IMR-90 (cell line): Measurements from ENCODE around the gene SPATA25.
A peak's percentile ranks its signal among the peaks of the same experiment; 100 is the strongest.

Source experiments
- CHD1 ChIP-seq: IDR thresholded peaks from 2 replicates; pipeline ENCODE4 v1.6.1; 2012; ENCODE audit warnings: low read depth, low read length, improper control_type of control experiment
- MAZ ChIP-seq: IDR thresholded peaks from 2 replicates; pipeline ENCODE4 v1.6.1; 2012; ENCODE audit warnings: low read depth, mild to moderate bottlenecking, low read length, improper control_type of control experiment, moderate library complexity, borderline replicate concordance
- POLR2A ChIP-seq: IDR thresholded peaks from 2 replicates; pipeline ENCODE4 v1.6.1; 2012; ENCODE audit warnings: mild to moderate bottlenecking, low read depth, low read length
- RFX5 ChIP-seq: IDR thresholded peaks from 2 replicates; pipeline ENCODE4 v1.8.0; 2012; ENCODE audit warnings: low read depth, mild to moderate bottlenecking, low read length, moderate library complexity
- SMC3 ChIP-seq: fragments of 150-350 bp; IDR thresholded peaks from 2 replicates; pipeline ENCODE4 v1.6.1; 2016; ENCODE audit warnings: low read depth, mild to moderate bottlenecking, antibody characterized with exemption, low read length, moderate library complexity
- TF ChIP-seq, protein P1 (sequence below): conservative IDR thresholded peaks from 2 replicates; pipeline ENCODE4 v1.5.1; 2012; ENCODE audit warnings: mild to moderate bottlenecking, low read depth, low read length, improper control_type of control experiment

DNA sequence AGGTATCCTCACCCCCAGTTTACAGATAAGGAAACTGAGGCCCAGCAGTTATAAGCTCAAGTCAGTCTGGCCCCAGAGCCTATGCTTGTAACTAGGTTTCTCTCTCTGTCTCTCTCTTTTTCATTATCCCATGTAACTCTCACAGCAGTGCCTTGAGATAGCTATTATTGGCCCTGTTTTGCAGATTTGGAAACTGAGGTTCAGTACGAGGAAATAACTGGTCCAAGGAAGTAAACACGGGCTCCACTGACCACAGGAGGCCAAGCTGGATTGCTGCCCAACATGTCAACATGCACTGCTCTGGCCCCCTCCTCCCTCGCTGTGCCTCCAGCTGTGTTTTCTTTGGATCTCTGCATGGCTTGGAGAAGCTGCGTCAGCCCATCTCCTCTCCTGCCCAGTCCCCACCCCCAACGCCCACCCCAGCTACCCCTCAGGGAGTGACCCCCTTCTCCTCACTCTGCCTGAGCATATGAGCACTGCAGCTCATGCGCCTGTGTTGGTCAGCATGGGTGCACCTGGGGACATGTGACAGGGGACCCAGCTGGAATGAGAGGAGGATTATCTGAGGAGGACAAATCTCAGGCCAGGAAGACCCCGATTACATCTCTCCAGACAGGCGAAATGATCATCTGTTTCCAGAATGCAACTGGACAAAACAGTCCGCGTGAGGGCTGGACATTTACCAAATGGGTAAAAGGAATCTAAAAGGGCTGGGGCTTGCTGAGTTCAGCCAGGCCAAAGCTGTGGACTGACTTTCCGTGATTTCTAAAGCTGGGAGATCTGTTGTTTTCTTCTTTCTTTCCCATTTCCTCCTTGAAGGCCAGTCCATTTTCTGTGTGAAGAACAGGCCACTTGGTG is 32.3 kb upstream of the SPATA25 start:
- TF ChIP-seq MAZ (peak; percentile 97; the same call in 1 of the 2 replicates), POLR2A (no peak), RFX5 (no peak), CHD1 (no peak), SMC3 (no peak)
- TF ChIP-seq, protein P1, sequence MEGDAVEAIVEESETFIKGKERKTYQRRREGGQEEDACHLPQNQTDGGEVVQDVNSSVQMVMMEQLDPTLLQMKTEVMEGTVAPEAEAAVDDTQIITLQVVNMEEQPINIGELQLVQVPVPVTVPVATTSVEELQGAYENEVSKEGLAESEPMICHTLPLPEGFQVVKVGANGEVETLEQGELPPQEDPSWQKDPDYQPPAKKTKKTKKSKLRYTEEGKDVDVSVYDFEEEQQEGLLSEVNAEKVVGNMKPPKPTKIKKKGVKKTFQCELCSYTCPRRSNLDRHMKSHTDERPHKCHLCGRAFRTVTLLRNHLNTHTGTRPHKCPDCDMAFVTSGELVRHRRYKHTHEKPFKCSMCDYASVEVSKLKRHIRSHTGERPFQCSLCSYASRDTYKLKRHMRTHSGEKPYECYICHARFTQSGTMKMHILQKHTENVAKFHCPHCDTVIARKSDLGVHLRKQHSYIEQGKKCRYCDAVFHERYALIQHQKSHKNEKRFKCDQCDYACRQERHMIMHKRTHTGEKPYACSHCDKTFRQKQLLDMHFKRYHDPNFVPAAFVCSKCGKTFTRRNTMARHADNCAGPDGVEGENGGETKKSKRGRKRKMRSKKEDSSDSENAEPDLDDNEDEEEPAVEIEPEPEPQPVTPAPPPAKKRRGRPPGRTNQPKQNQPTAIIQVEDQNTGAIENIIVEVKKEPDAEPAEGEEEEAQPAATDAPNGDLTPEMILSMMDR = no peak
